BLaER1 treated with 17β-estradiol and CSF1 and Interleukin-3, amounts not matched to agents 10 nM and 100 nM (cell line): ENCODE results near the gene UNKL.
A peak's percentile ranks its signal among the peaks of the same experiment; 100 is the strongest.

Experiments
- H3K27ac ChIP-seq, 11 experiments: shearing (Covaris generic); formaldehyde crosslinking; 2 replicates each; pipeline ENCODE4 v1.8.1; 2022
- H3K27me3 ChIP-seq, 11 experiments: shearing (Covaris generic); formaldehyde crosslinking; 2 replicates each; pipeline ENCODE4 v1.8.1; 2022
- H3K36me3 ChIP-seq, 11 experiments: shearing (Covaris generic); formaldehyde crosslinking; 2 replicates each; pipeline ENCODE4 v1.8.1; 2022
- H3K4me1 ChIP-seq, 10 experiments: shearing (Covaris generic); formaldehyde crosslinking; 2 replicates each; pipeline ENCODE4 v1.8.1; 2022
- H3K4me2 ChIP-seq, 11 experiments: shearing (Covaris generic); formaldehyde crosslinking; 2 replicates each; pipeline ENCODE4 v1.8.1; 2022
- H3K4me3 ChIP-seq, 10 experiments: shearing (Covaris generic); formaldehyde crosslinking; 2 replicates each; pipeline ENCODE4 v1.8.1; 2022
- H3K9ac ChIP-seq, 11 experiments: shearing (Covaris generic); formaldehyde crosslinking; 2 replicates each; pipeline ENCODE4 v1.8.1; 2022
- H3K9me3 ChIP-seq, 11 experiments: shearing (Covaris generic); formaldehyde crosslinking; replicated peaks in 1 of 11; 2 replicates each; pipeline ENCODE4 v1.8.1; 2022
- H4K20me1 ChIP-seq, 11 experiments: shearing (Covaris generic); formaldehyde crosslinking; 2 replicates each; pipeline ENCODE4 v1.8.1; 2022
- Cebpa-rat ChIP-seq, 11 experiments: shearing (Covaris generic); IDR thresholded peaks; 2 replicates each; pipeline ENCODE4 v1.8.1; 2022

UNKL gene

DNA sequence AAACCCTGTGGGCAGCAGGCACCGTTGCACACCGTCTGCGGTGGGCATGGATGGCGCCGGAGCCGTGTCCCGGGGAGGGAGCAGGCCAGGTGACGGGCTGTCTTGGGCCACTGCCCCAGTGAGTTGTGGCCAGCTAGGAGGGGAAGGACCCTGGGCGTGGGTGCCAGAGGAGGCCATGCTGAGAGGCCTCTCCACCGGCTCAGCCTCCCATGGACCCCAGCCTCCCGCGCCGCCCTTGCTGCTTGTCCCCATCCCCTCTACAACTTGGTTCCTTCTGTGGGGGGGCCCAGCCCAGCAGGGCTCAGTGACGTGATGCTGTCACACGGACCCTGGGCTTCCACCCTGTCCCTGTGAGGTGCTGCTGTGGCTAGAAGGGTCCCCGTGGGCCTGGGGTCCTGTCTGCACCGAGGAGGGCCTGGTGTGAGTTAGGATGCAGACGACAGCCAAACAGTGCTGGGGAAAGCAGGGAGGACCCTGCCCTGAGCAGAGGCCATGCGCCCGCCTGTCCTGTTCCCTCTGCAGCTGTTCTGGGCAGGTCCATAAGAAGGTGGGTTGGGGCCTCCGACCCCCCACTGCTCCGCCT, 93.8 kb downstream of the UNKL start:
- no peak overlapping the region for H3K4me2 ChIP-seq
- peaks cover 0 to 38% (median 20%) of the 10 kb centered on the region in 10 experiments; a peak in 14 of 20 replicates for H3K4me1 ChIP-seq
- no peaks in the 10 kb centered on the region for H3K27me3 ChIP-seq
- H3K9me3 ChIP-seq = no peaks in the 10 kb centered on the region
- H3K36me3 ChIP-seq = peaks cover 95 to 100% (median 100%) of the 10 kb centered on the region in 11 experiments
- no peak overlapping the region for H3K4me3 ChIP-seq
- TF ChIP-seq Cebpa-rat (IDR thresholded peaks at IDR 0.05) = no peak
- H3K27ac ChIP-seq = no peak overlapping the region
- no peak overlapping the region for H3K9ac ChIP-seq
- H4K20me1 ChIP-seq = peaks cover 91 to 100% (median 100%) of the 10 kb centered on the region in 11 experiments

DNA sequence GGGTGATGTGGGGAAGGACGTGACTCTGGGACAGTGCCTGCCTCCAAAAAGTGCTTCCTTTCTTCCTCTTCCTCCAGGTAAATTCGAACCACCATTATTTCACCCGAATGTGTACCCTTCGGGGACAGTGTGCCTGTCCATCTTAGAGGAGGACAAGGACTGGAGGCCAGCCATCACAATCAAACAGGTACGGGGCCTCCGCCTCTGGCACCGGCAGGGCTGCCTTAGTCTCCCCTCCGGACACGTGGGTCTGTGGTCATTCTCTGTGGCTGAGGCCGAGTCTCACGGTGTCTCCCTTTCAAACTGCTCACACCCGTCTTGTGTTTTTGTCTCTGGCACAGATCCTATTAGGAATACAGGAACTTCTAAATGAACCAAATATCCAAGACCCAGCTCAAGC, 94.4 kb downstream of the UNKL start:
- TF ChIP-seq Cebpa-rat (IDR thresholded peaks at IDR 0.05) = no peak
- H3K4me3 ChIP-seq = no peak overlapping the region
- peaks cover 92 to 100% (median 100%) of the 10 kb centered on the region in 11 experiments for H4K20me1 ChIP-seq
- no peak overlapping the region for H3K9ac ChIP-seq
- H3K27me3 ChIP-seq = no peaks in the 10 kb centered on the region
- H3K27ac ChIP-seq = no peak overlapping the region
- H3K4me2 ChIP-seq = no peak overlapping the region
- H3K4me1 ChIP-seq = peaks cover 0 to 33% (median 15%) of the 10 kb centered on the region in 10 experiments; a peak in 11 of 20 replicates
- H3K9me3 ChIP-seq = no peaks in the 10 kb centered on the region
- peaks cover 98 to 100% (median 100%) of the 10 kb centered on the region in 11 experiments for H3K36me3 ChIP-seq

DNA sequence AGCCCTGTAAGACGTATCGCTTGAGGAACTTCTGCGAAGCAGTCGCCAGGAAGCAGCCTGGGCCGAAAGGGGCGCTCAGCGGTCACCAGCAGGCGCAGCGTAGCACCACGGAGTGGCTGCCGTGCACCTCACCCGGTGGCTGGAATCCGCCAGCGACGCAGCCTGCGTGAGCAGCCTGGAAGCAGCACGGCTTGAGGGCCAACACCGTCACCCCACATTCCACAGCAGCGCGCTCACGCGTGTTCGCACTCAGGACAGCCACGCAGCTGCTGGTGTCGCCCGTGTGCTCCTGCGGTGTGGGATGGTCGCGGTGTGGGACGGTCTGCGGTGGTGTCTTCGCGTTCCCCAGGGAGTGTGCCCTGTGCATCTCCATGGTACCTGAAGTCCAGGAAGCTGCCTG, 95.5 kb downstream of the UNKL start:
- peaks cover 0 to 25% (median 10%) of the 10 kb centered on the region in 10 experiments; a peak in 10 of 20 replicates for H3K4me1 ChIP-seq
- no peak for TF ChIP-seq Cebpa-rat (IDR thresholded peaks at IDR 0.05)
- no peak overlapping the region for H3K4me2 ChIP-seq
- peaks cover 98 to 100% (median 100%) of the 10 kb centered on the region in 11 experiments for H3K36me3 ChIP-seq
- H3K27me3 ChIP-seq = no peaks in the 10 kb centered on the region
- H3K4me3 ChIP-seq = no peak overlapping the region
- no peaks in the 10 kb centered on the region for H3K9me3 ChIP-seq
- no peak overlapping the region; a peak in 1 of 22 replicates for H3K9ac ChIP-seq
- H4K20me1 ChIP-seq = peaks cover 93 to 100% (median 100%) of the 10 kb centered on the region in 11 experiments
- H3K27ac ChIP-seq = no peak overlapping the region

DNA sequence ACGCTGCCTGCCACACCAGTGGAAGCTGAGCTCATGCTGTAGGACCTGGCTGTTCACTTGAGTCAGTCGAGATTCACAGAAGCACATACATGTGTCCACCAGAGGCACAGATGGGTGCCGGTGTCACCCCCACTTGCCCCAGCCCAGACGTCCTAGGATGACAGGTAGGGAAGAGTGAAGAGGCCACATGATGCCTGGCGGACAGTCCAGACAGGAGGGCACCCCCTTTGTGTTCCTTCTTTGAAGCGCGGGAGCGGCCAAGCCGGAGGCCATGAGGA, 96.3 kb downstream of the UNKL start:
- no peak for TF ChIP-seq Cebpa-rat (IDR thresholded peaks at IDR 0.05)

DNA sequence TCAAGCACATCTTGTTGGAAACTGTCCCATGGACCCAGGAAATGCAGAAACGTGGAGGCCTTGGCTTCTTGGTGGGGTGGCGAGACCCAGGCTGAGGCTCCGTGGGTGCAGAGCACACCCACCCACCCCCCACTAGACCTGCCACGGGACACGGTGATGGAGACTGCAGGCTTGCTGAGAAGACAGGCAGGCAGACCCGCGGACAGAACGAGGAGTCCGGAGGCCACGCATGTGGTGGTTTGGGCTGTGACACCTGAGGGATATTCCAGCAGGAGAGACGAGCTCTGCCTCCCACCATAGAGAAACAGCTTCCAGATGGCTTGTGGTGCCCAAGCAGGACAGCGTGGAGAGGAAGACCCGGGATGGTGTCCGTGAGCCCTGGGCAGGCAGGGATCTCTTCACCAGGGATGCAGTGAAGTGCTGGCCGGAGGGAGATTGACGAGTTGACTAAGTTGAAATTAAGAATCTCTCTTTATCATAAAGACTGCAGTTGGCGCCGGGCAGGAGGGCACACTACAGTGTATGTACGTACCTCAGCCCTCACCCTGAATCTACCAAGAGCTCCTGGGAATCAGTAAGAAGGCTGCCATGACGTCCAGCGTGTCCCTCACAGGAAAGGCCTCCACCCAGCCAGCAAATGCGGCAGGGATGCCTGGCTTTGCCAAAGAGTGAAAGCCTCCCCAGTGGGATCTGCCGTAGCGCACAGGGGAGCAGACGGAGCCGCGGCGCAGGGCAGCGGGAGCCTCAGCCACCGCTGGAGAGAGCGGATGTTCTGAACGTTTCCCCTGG, 96.8 kb downstream of the UNKL start:
- H3K27me3 ChIP-seq = no peaks in the 10 kb centered on the region
- TF ChIP-seq Cebpa-rat (IDR thresholded peaks at IDR 0.05) = no peak
- peaks cover 97 to 100% (median 100%) of the 10 kb centered on the region in 11 experiments for H4K20me1 ChIP-seq
- no peak overlapping the region for H3K4me2 ChIP-seq
- H3K27ac ChIP-seq = no peak overlapping the region
- no peaks in the 10 kb centered on the region for H3K9me3 ChIP-seq
- peaks cover 98 to 100% (median 100%) of the 10 kb centered on the region in 11 experiments for H3K36me3 ChIP-seq
- H3K4me3 ChIP-seq = no peak overlapping the region
- H3K9ac ChIP-seq = peak overlapping the region in 1 of 11 experiments; percentile 15; a peak in 1 of 22 replicates
- peaks cover 3 to 23% (median 6%) of the 10 kb centered on the region in 10 experiments; a peak in 17 of 20 replicates for H3K4me1 ChIP-seq

More for the DNA sequence above, 96.3 kb downstream of the UNKL start:
- Histone ChIP-seq H3K4me3 (no peak overlapping the region), H3K27ac (no peak overlapping the region), H3K36me3 (peaks cover 98 to 100% (median 100%) of the 10 kb centered on the region in 11 experiments), H3K4me1 (peaks cover 0 to 23% (median 5%) of the 10 kb centered on the region in 10 experiments; a peak in 9 of 20 replicates), H3K9me3 (no peaks in the 10 kb centered on the region), H3K4me2 (no peak overlapping the region), H3K27me3 (no peaks in the 10 kb centered on the region), H3K9ac (peak overlapping the region in 1 of 11 experiments; percentile 15; a peak in 1 of 22 replicates), H4K20me1 (peaks cover 93 to 100% (median 100%) of the 10 kb centered on the region in 11 experiments)

DNA sequence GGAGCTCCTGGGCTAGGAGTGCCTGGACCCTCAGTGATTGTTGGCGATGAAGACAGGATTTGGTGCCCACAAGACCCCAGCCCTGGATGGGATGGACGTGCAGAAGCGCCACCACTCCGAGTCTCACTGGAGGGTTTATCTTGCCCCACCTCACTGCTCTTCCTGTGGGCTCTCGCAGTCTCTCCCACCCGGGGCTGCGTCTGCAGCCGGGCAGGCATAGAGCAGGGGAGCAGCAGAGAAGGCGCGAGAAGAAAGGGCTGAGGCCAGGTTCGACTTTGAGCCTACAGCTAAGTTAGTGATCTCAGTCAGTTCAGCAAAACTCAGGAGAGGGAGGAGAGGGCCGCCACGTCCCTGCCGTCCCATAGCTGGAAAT, 98.5 kb downstream of the UNKL start:
- no peak for TF ChIP-seq Cebpa-rat (IDR thresholded peaks at IDR 0.05)
- peaks cover 94 to 100% (median 99%) of the 10 kb centered on the region in 11 experiments for H3K36me3 ChIP-seq

DNA sequence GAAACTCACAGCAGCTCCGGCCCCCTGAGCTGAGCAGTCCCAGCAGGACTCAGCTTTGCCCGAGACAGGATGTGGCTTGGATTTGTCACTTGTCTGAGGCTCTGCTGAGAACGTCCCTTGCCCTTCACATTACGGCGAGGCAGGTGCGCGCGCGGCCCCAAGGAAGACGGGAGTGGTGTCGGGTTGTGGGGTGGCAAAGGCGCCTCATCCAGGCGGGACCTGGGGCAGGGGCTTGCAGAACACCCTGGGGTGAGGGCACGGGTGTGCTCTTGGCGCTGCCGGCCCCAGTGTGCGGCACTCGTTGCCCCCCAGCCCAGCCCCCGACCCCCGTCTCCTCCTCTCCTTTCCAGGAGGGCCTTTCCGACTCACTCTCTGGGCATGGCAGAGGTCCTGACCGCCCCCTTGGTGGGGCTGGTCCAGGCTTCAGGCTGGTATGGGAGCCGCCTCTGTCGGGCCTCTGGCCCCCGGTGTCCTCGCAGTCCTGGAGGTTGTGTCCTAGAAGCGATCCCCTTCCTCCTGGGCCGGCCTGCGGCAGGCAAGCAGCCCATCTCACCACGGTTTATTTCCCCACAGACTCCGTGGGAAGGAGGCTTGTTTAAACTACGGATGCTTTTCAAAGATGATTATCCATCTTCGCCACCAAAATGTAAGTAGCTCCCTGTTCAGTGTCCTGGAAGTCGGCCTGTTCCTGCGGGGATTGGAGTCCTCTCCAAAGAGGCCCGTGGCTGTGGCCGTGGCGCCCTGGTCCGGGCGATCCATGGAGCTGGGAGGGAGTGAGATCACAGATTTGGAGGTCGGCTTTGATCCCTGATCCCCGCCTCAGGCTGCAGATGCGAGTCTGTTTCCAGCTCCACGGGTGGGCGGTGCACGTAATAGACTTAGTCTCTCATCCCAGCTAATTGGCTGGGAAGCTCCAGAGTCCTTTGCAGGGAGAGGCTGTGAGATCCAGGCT, 99.1 kb downstream of the UNKL start:
- Histone ChIP-seq H4K20me1 (peaks cover 100% of the 10 kb centered on the region in 11 experiments), H3K27me3 (no peaks in the 10 kb centered on the region), H3K36me3 (peaks cover 87 to 100% (median 94%) of the 10 kb centered on the region in 11 experiments), H3K4me1 (peaks cover 20 to 31% (median 23%) of the 10 kb centered on the region in 10 experiments), H3K27ac (no peak overlapping the region), H3K9me3 (no peaks in the 10 kb centered on the region), H3K9ac (peak overlapping the region in 4 of 11 experiments; percentile 22 to 99 (median 33); a peak in 4 of 22 replicates), H3K4me3 (no peak overlapping the region), H3K4me2 (no peak overlapping the region)
- TF ChIP-seq Cebpa-rat (IDR thresholded peaks at IDR 0.05) = no peak

More for the DNA sequence above, 98.5 kb downstream of the UNKL start:
- peaks cover 20 to 33% (median 22%) of the 10 kb centered on the region in 10 experiments for H3K4me1 ChIP-seq
- H3K27me3 ChIP-seq = no peaks in the 10 kb centered on the region
- no peaks in the 10 kb centered on the region for H3K9me3 ChIP-seq
- peaks cover 100% of the 10 kb centered on the region in 11 experiments for H4K20me1 ChIP-seq
- H3K4me2 ChIP-seq = no peak overlapping the region
- H3K9ac ChIP-seq = peak overlapping the region in 2 of 11 experiments; percentile 8 to 13; a peak in 3 of 22 replicates
- H3K4me3 ChIP-seq = no peak overlapping the region
- no peak overlapping the region for H3K27ac ChIP-seq

DNA sequence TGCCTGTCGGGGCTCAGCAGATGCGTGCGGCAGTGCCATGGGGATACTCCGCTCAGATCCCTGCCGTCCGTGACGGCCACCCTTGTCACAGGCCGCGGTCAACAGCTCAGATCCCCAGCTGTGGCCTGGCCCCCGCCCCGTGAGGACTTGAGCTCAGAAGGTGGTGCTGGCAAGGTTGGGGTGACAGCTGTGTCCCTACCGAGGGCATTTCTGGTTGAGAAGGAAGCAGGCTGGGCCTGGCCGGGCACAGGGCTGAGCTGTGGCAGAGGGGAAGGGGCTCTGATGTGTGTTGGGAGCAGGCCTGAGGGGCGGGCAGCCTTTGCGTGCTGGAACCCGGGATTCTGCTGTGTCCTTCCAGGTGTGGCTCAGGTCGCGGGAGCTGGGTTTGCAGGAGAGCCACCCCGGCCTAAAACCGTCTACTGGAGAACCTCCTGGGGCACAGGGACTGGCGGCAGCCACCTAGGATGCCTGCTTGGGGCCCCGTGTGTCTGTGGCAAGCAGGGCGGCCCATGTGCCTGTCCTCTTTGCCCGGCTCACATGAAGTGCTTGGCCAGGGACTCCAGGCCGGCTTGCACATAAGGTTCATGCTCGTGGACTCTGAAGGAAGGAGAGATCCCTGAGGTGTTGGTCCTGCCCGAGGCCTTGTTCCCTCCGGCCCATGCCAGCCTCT, 100.0 kb downstream of the UNKL start:
- H3K4me3 ChIP-seq = no peak overlapping the region
- H3K27me3 ChIP-seq = no peaks in the 10 kb centered on the region
- peaks cover 79 to 92% (median 86%) of the 10 kb centered on the region in 11 experiments for H3K36me3 ChIP-seq
- no peak for TF ChIP-seq Cebpa-rat (IDR thresholded peaks at IDR 0.05)
- H4K20me1 ChIP-seq = peaks cover 97 to 100% (median 98%) of the 10 kb centered on the region in 11 experiments
- no peak overlapping the region for H3K4me2 ChIP-seq
- H3K9ac ChIP-seq = peak overlapping the region in 7 of 11 experiments; percentile 31 to 100 (median 39); a peak in 9 of 22 replicates
- no peaks in the 10 kb centered on the region for H3K9me3 ChIP-seq
- H3K27ac ChIP-seq = no peak overlapping the region
- H3K4me1 ChIP-seq = peaks cover 20 to 31% (median 23%) of the 10 kb centered on the region in 10 experiments
